Stomach smooth muscle (tissue), 2 donors: ENCODE measurements around the gene PPP5C.

Experiments used
- H3K27ac ChIP-seq: one replicate; pipeline ENCODE4 v1.7.0; 2013; ENCODE audit warnings: mild to moderate bottlenecking, low read length, inconsistent platforms
- H3K27me3 ChIP-seq, 2 donors: one replicate each; pipeline ENCODE4 v1.7.0; 2013; ENCODE audit warnings: low read length in 2 of 2; ENCODE audit not compliant: insufficient read depth in 2 of 2, control insufficient read depth in 1 of 2
- H3K36me3 ChIP-seq, 2 donors: one replicate each; pipeline ENCODE4 v1.7.0; 2013; ENCODE audit warnings: low read length in 2 of 2; ENCODE audit not compliant: control insufficient read depth in 2 of 2, insufficient read depth in 2 of 2
- H3K4me1 ChIP-seq: one replicate; pipeline ENCODE4 v1.7.0; 2013; ENCODE audit warnings: low read length; ENCODE audit not compliant: control insufficient read depth, insufficient read depth
- H3K4me3 ChIP-seq, 2 donors: one replicate each; pipeline ENCODE4 v1.7.0; 2013; ENCODE audit warnings: low read length in 2 of 2
- H3K9ac ChIP-seq, 2 donors: one replicate each; pipeline ENCODE4 v1.7.0; 2013; ENCODE audit warnings: low read length in 2 of 2, mild to moderate bottlenecking in 1 of 2
- H3K9me3 ChIP-seq, 2 donors: one replicate each; pipeline ENCODE4 v1.7.0; 2013; ENCODE audit warnings: low read length in 2 of 2; ENCODE audit not compliant: control insufficient read depth in 2 of 2
- donor health status: healthy.
- donor health status: Pancreatic carcinoma.

The PPP5C gene

GRCh38 chr19:46330319-46330918, 16.5 kb upstream of the PPP5C start:
- H3K36me3 ChIP-seq: peaks cover 58 to 74% of the 10 kb centered on the region in 2 donors
- H3K9ac ChIP-seq: no peak overlapping the region
- peaks cover 3 to 4% of the 10 kb centered on the region in 2 donors for H3K9me3 ChIP-seq
- no peaks in the 10 kb centered on the region for H3K4me1 ChIP-seq
- H3K27ac ChIP-seq: no peak overlapping the region
- H3K27me3 ChIP-seq: no peaks in the 10 kb centered on the region
- no peak overlapping the region for H3K4me3 ChIP-seq

- Histone ChIP-seq H3K9me3 (no peaks in the 10 kb centered on the region), H3K9ac (no peak overlapping the region), H3K27me3 (no peaks in the 10 kb centered on the region), H3K4me1 (peaks cover 2% of the 10 kb centered on the region), H3K27ac (peak overlapping the region; percentile 24), H3K36me3 (peaks cover 34 to 54% of the 10 kb centered on the region in 2 donors), H3K4me3 (no peak overlapping the region)
These were observed 9.4 kb upstream of the PPP5C start for GRCh38 chr19:46337487-46337886.

- Histone ChIP-seq H3K9me3 (no peaks in the 10 kb centered on the region), H3K27ac (no peak overlapping the region), H3K4me3 (no peak overlapping the region), H3K4me1 (peaks cover 2% of the 10 kb centered on the region), H3K27me3 (no peaks in the 10 kb centered on the region), H3K9ac (no peak overlapping the region), H3K36me3 (peaks cover 27 to 47% of the 10 kb centered on the region in 2 donors)
These were observed 7.4 kb upstream of the PPP5C start for GRCh38 chr19:46339446-46339845.

GRCh38 chr19:46340051-46340659, 6.7 kb upstream of the PPP5C start:
- Histone ChIP-seq H3K9ac (no peak overlapping the region), H3K36me3 (peaks cover 24 to 43% of the 10 kb centered on the region in 2 donors), H3K4me1 (peaks cover 2% of the 10 kb centered on the region), H3K27ac (no peak overlapping the region), H3K27me3 (no peaks in the 10 kb centered on the region), H3K4me3 (no peak overlapping the region), H3K9me3 (no peaks in the 10 kb centered on the region)

- Histone ChIP-seq H3K9ac (no peak overlapping the region), H3K27me3 (no peaks in the 10 kb centered on the region), H3K36me3 (peaks cover 19 to 35% of the 10 kb centered on the region in 2 donors), H3K9me3 (no peaks in the 10 kb centered on the region), H3K4me1 (peaks cover 9% of the 10 kb centered on the region), H3K4me3 (no peak overlapping the region), H3K27ac (no peak overlapping the region)
These were observed 5.0 kb upstream of the PPP5C start for GRCh38 chr19:46341937-46342336.

- no peak overlapping the region for H3K4me3 ChIP-seq
- no peaks in the 10 kb centered on the region for H3K9me3 ChIP-seq
- H3K27me3 ChIP-seq: no peaks in the 10 kb centered on the region
- peaks cover 26% of the 10 kb centered on the region for H3K4me1 ChIP-seq
- H3K27ac ChIP-seq: no peak overlapping the region
- peaks cover 8 to 17% of the 10 kb centered on the region in 2 donors for H3K36me3 ChIP-seq
- H3K9ac ChIP-seq: no peak overlapping the region
These were observed 2.5 kb upstream of the PPP5C start for GRCh38 chr19:46344363-46344762.

GRCh38 chr19:46345157-46345556, 1.7 kb upstream of the PPP5C start:
- no peak overlapping the region for H3K9ac ChIP-seq
- peak overlapping the region; percentile 74 for H3K27ac ChIP-seq

GRCh38 chr19:46347572-46347883, 641 bp downstream of the PPP5C start:
- Histone ChIP-seq H3K27ac (no peak overlapping the region), H3K4me3 (peak overlapping the region; percentile 95 to 96), H3K27me3 (no peaks in the 10 kb centered on the region), H3K36me3 (no peaks in the 10 kb centered on the region), H3K9ac (peak overlapping the region; percentile 81 to 84), H3K9me3 (no peaks in the 10 kb centered on the region), H3K4me1 (peaks cover 54% of the 10 kb centered on the region)

More at GRCh38 chr19:46345157-46345556, 1.7 kb upstream of the PPP5C start:
- H3K36me3 ChIP-seq: peaks cover 3 to 12% of the 10 kb centered on the region in 2 donors
- no peaks in the 10 kb centered on the region for H3K9me3 ChIP-seq
- peaks cover 34% of the 10 kb centered on the region for H3K4me1 ChIP-seq
- no peaks in the 10 kb centered on the region for H3K27me3 ChIP-seq
- H3K4me3 ChIP-seq: no peak overlapping the region

- H3K9ac ChIP-seq: no peak overlapping the region
- no peaks in the 10 kb centered on the region for H3K36me3 ChIP-seq
- H3K27me3 ChIP-seq: no peaks in the 10 kb centered on the region
- H3K27ac ChIP-seq: no peak overlapping the region
- no peaks in the 10 kb centered on the region for H3K9me3 ChIP-seq
- H3K4me3 ChIP-seq: peak overlapping the region; percentile 95 to 96
- peaks cover 54% of the 10 kb centered on the region for H3K4me1 ChIP-seq
These were observed 1.1 kb downstream of the PPP5C start for GRCh38 chr19:46347985-46348384.

- Histone ChIP-seq H3K9me3 (no peaks in the 10 kb centered on the region), H3K27me3 (no peaks in the 10 kb centered on the region), H3K9ac (no peak overlapping the region), H3K27ac (no peak overlapping the region), H3K4me3 (no peak overlapping the region), H3K4me1 (peaks cover 54% of the 10 kb centered on the region), H3K36me3 (peaks cover 9% of the 10 kb centered on the region in 2 donors)
These were observed 2.6 kb downstream of the PPP5C start for GRCh38 chr19:46349311-46349993.
